ENCODE measurements around the gene TAAR2. TPM values are rescaled to one million over a fixed set of nuclear protein-coding genes. Genes with fewer than 3 reads are reported as not detected.

Gene TAAR2
- total and polyA plus RNA-seq, 2 of the 8 experiments (the other 6 are each of a cell fraction or from before 2014, with no cell fraction given), result not detected

- H2AFZ ChIP-seq (ENCODE audit: low read length), result no peak overlapping the region; the same call in 1 of the 2 replicates
Observed at GRCh38 chr6:132612449-132613108, 11.5 kb downstream of the TAAR2 start.

More at GRCh38 chr6:132612449-132613108, 11.5 kb downstream of the TAAR2 start:
- Histone ChIP-seq H3K56ac (replicated peaks; ENCODE audit: insufficient read length, low read depth, low read length) (no peak overlapping the region), H2AK5ac (ENCODE audit: low read depth, low read length) (no peak overlapping the region), H3K4me2 (ENCODE audit: insufficient read depth in 1 of 2, low read depth in 2 of 2, low read length in 2 of 2) (no peak overlapping the region), H2BK15ac (ENCODE audit: low read length) (no peak overlapping the region), H3K23ac (ENCODE audit: insufficient read length) (no peak overlapping the region), H4K20me1 (replicated peaks in 1 of 2; ENCODE audit: control insufficient read depth in 1 of 2, insufficient read depth in 2 of 2, low read length in 2 of 2) (no peaks in the 10 kb centered on the region), H2BK20ac (ENCODE audit: low read length) (no peak overlapping the region), H3K27me3 (replicated peaks in 1 of 4; ENCODE audit: control insufficient read depth in 3 of 4, extremely low read depth in 1 of 4, insufficient read depth in 3 of 4, low read length in 3 of 4) (no peaks in the 10 kb centered on the region), H2BK12ac (ENCODE audit: low read depth, low read length) (no peak overlapping the region), H3K9me3 (ENCODE audit: insufficient read depth in 2 of 2, low read depth in 1 of 2, low read length in 1 of 2) (no peaks in the 10 kb centered on the region), H2BK120ac (replicated peaks; ENCODE audit: low read depth, low read length) (no peak overlapping the region), H3K79me2 (ENCODE audit: control insufficient read depth in 1 of 2, insufficient read depth in 2 of 2, low read length in 2 of 2) (no peaks in the 10 kb centered on the region), H4K5ac (ENCODE audit: insufficient read length, low read depth, low read length) (no peak overlapping the region), H4K8ac (ENCODE audit: extremely low read depth, insufficient read depth, low read length) (no peak overlapping the region), H3K23me2 (ENCODE audit: low read depth, low read length) (no peaks in the 10 kb centered on the region), H3K36me3 (ENCODE audit: control insufficient read depth in 2 of 4, insufficient read depth in 4 of 4, low read length in 3 of 4) (no peaks in the 10 kb centered on the region), H3K9ac (replicated peaks in 1 of 4; ENCODE audit: extremely low read depth in 1 of 4, low read depth in 3 of 4, low read length in 3 of 4) (no peak overlapping the region), H3K18ac (ENCODE audit: extremely low read depth, low read length) (no peak overlapping the region), H3K4ac (replicated peaks; ENCODE audit: insufficient read length, low read depth, low read length) (no peak overlapping the region), H4K91ac (replicated peaks; ENCODE audit: insufficient read length, low read length) (no peak overlapping the region), H2BK5ac (ENCODE audit: low read depth, low read length) (no peak overlapping the region), H3K4me1 (replicated peaks in 1 of 4; ENCODE audit: control insufficient read depth in 3 of 4, insufficient read depth in 4 of 4, low read length in 3 of 4) (no peaks in the 10 kb centered on the region), H3K79me1 (ENCODE audit: low read depth, low read length) (no peaks in the 10 kb centered on the region), H3K27ac (ENCODE audit: low read depth, low read length) (no peak overlapping the region), H3K14ac (ENCODE audit: insufficient read length) (no peak overlapping the region), H3K4me3 (ENCODE audit: extremely low read depth in 1 of 4, insufficient read depth in 2 of 4, low read depth in 3 of 4, low read length in 4 of 4) (no peak overlapping the region)
- POLR2A ChIA-PET (ENCODE audit: partially characterized antibody), result no interaction called here
- CTCF ChIA-PET (ENCODE audit: partially characterized antibody), result interaction anchor here (0.6 to 1.4 kb wide), 2 partner anchors 11 to 111 kb away, joined by 3 to 5 read pairs; no protein-coding TSS in a partner anchor
- FAIRE-seq, result no peak
- TF ChIP-seq SIRT6 (IDR thresholded peaks at IDR 0.05; ENCODE audit: low read length), result no peak
- no peak for TF ChIP-seq SRF (IDR thresholded peaks at IDR 0.05; ENCODE audit: low read depth, low read length)
- no peak for DNase-seq (ENCODE audit: low read depth in 1 of 2, low spot score in 2 of 2)
- 64% methylated on average over 4 of the region's 4 CpGs; no CpG with 5 or more reads in 1 of the 2 experiments for WGBS, 2 experiments (ENCODE audit: extremely low coverage in 1 of 2, insufficient coverage in 1 of 2, insufficient read length in 1 of 2, insufficient replicate concordance in 2 of 2, low coverage in 1 of 2, low lambda C conversion rate in 2 of 2, missing lambda C conversion rate in 1 of 2)
